EL (cell line): ENCODE results near the gene ODAD2.
"Not testable (repeated sequence)": the region's sequence is repeated elsewhere in the genome, so short reads cannot be mapped to it uniquely, and the experiment has no call there.

Experiments
- DNase-seq: peaks from one replicate; pipeline ENCODE4 v3.0.0-alpha.2; 2016

Gene ODAD2, protein sequence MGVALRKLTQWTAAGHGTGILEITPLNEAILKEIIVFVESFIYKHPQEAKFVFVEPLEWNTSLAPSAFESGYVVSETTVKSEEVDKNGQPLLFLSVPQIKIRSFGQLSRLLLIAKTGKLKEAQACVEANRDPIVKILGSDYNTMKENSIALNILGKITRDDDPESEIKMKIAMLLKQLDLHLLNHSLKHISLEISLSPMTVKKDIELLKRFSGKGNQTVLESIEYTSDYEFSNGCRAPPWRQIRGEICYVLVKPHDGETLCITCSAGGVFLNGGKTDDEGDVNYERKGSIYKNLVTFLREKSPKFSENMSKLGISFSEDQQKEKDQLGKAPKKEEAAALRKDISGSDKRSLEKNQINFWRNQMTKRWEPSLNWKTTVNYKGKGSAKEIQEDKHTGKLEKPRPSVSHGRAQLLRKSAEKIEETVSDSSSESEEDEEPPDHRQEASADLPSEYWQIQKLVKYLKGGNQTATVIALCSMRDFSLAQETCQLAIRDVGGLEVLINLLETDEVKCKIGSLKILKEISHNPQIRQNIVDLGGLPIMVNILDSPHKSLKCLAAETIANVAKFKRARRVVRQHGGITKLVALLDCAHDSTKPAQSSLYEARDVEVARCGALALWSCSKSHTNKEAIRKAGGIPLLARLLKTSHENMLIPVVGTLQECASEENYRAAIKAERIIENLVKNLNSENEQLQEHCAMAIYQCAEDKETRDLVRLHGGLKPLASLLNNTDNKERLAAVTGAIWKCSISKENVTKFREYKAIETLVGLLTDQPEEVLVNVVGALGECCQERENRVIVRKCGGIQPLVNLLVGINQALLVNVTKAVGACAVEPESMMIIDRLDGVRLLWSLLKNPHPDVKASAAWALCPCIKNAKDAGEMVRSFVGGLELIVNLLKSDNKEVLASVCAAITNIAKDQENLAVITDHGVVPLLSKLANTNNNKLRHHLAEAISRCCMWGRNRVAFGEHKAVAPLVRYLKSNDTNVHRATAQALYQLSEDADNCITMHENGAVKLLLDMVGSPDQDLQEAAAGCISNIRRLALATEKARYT

DNA sequence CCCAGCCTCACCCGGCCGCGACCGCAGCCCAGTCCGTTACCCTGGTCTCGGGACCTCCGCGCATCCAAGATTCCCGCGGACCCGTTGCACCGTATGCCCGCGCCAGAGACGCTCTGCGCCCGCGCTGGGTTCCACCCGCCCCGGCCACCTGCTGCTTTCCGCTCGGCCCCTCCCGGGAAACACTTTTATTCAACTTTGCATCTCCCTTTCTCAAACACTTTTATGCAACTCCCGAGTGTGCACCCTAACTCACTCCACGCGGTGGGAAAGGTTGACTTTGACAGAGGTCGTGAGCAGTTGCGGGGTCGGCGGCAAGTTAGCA lies at the start of gene ODAD2:
ODAD2 (minus strand) TSS at position 126 of the 322 bp plus-strand sequence. CDS start 3,937 bp downstream, outside the sequence.
- DNase-seq = no peak

DNA sequence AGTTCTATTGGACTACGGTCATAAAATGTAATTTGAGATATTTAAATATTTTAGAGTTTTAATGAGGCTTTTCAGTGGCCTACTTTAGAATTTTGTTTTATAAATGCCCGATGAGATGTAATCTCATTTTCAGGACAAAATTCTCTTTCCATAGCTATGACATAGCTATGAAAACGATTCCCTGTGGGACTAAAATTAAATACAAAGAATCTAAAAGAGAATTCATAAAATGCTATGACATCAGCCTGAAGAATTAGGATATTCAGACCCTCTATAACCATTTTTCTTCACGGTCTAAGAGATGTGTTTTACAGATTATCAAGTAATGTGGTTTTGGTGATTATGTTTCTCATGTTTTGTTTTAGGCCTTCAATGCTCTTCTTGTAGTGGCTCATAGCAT lies 48.2 kb upstream of the ODAD2 start:
- DNase-seq = peak; percentile 36

DNA sequence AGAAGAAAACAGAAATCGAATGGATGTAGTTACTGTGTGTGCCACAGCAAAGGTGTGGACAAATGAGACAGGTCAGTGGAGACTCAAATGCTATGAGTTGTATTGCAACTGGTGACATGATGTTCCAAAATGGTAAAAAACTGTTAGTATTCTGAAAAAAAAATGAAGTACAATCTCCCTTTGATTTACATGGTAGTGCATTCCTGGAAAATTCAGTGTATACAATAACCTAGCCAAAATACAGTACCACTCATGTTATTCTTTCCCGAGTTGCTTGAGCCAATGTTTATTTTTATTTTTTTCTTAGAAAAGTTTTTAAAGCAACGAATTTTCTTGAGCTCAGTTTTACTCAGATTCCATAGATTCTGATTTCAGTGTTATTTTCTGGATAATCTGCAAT lies 47.7 kb upstream of the ODAD2 start:
- DNase-seq = no peak

DNA sequence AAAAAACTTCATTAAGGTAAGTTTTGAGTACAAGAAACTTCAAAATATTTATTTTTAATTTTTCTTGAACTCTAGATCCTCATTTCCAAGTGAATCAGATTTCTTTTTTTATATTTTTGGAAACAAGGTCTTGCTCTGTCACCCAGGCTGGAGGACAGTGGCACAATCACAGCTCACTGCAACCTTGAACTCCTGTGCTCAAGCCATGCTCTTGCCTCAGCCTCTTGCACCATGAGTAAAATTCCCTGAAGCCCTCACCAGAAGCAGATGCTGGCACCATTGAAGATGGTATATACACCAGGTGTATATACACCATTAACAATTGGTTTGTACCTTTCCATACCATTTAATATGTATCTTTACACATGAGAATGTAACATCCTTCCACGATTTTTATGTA lies 45.1 kb upstream of the ODAD2 start:
- no peak for DNase-seq

DNA sequence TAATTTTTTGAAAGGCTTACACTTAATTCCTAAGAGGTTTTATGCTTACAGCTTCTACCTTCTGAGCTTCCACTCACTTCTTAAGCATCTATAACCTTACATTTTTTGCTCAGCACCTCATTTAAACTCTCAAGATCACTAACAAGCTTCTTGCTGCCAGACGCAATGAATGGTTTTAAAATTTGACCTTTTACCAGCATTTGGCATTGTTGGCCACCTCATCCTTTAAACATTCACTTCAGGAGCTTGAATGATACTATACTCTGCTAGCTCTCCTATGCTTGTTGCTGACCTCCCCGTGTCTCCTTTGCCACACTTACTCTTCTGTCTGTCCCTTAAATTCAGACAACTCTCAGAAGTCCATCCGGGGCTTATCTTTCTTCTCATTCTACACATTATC lies 37.7 kb upstream of the ODAD2 start:
- peak; percentile 92 for DNase-seq

DNA sequence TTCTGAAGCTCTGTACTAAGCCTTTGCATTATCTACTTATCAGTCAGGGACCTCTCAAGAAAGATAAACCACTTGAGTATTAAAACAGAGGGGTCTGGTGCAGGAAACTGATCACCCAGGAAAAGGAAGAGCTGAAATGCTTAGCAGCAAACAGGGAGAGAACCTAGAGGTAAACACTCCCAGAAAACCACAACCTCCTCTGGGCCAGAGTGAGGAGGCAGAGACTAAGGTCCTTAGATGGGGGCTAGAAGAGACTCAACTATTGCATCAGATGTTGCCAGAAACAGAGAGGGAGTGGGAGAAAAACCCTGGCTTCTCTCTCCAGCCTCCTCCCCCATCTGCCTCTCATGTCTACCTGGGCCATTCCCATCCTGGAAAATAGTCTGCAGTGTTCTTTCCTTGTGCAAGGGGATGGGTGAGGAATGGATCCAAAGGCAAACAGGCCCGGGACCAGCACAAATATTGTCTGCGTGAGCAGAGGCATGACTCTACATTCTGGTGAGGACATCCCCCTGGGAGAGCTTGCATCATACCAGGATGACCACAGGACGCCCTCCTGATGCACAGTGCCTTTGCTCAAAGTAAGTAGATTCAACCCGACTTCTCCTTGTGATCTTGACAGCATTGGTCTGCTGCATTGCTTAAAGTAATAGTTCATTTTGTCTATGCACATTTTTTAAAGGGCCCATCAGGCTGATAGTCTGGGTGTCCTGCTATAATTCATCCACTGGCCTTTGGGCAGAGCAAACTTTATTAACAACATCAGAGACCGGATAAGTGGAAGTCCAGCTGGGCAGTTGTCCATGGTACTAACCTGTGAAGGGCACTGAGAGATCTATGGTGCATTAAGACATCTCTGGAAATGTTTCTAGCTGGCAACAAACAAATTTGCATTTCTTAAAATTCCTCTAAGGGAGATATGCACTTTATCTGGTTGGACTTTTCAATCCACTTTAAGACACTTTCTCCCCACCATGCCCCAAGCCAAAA lies 22.4 kb upstream of the ODAD2 start:
- no peak for DNase-seq

DNA sequence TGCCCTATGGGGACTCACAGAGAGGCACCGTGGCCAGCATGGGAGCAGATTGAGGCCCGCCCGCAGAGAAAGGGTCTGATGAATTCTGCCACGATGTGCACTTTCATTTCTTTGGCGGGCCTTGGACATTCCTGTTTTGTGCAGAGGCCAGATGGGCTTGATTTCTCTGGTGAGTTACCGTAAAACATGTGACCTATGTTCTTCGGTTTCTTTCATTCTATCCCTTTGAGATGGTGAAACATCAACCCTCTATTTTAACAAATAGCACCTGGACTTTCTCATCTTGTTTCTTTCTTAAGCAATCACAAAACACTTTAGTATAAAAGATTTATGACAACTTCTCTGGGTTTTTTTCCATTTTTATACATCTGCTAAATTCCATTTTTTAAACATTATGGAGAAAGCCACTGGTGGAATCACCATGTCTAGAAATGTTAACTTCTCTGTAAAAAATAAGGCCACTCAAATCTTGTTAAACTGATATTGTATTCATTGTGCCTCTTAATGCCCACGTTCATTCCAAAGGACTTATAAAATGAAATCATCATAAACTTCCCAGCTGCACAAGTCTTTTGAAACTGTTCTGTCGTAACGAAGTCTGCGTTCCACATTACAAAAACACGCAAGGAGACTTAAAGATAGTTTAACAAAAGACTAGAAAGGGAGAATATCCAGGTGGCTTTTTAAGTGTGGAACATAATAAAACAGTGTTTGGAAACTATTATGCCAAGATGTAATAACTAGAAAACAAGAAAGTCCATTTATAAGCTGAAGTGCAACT lies 21.4 kb upstream of the ODAD2 start:
- no peak for DNase-seq

DNA sequence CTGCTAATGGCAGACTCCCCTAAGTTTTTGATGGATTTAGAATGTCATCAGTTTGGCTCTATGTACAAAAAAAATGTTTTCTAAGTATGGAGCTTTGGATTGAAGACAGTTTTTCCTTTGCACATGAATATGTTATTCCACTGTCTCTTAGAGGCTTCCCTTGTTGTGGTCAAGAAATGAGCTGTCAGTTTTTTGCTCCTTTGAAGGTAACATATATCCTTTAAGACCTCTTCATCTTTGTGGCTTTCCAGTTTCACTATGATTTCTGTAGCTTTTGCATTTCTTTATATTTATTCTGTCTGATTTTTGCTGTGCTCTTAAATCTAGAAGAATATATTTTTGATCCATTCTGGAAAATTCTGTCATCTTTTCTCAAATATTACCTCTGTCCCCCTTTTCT lies 15.8 kb upstream of the ODAD2 start:
- no peak for DNase-seq

DNA sequence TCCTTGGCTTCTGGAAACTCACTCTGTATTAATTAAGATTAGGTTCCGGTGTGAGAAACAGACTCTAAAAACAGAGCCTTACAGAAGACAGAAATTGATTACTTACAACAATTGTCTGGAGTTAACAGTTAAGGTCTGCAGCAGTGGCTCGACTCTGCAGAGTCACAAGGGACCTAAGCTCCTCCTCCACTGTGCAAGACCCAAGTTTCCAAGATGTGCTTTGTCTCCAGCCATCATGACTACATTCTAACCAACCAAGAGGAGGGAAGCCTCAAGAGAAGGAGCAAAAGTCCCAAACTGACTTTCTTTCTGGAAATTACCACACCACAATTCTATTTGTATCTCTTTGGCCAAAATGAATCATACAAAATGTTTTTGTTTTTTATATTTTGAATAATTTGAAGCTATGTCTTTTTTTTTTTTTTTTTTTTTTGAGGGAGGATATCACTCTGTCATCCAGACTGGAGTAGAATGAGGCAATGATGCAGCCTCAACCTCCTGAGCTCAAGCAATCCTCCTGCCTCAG lies 14.2 kb upstream of the ODAD2 start:
- no peak for DNase-seq

DNA sequence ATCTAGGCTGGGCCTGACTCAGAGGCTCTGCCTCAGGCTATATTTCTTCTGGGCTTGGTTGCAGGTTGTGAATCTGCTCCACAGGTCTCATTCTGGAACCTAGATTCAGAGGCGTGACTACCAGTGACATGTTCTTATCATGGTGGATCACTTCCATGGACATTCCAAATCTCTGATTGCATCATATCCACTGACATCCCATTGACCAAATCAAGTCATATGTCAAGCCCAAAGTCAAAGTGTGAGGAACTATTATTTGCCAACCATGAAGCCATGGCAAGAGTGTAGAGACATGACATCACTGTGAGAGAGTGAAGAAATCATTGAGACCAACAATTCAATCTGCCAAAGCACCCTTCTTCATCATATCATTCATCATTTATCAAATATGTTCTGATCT lies 11.9 kb upstream of the ODAD2 start:
- no peak for DNase-seq

DNA sequence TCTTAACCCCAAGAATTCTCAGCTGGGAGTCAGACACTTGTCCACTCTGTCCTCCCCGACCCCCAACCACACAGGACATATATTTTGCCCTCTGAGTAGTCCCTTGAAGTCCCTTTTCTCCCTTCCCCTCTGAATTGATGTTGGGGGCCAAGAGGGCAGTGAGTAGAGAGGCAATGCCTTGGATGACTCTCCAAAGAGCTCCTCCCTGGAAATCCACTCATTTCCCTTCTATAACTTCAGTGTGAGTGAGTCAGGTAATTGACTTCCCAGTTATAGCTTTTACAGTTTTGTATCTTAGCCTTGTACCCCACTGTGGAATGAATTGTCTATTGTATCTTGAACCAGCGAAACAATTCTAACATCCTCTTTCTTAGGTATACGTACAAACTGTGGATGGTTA lies 9.2 kb upstream of the ODAD2 start:
- DNase-seq = peak; percentile 41

DNA sequence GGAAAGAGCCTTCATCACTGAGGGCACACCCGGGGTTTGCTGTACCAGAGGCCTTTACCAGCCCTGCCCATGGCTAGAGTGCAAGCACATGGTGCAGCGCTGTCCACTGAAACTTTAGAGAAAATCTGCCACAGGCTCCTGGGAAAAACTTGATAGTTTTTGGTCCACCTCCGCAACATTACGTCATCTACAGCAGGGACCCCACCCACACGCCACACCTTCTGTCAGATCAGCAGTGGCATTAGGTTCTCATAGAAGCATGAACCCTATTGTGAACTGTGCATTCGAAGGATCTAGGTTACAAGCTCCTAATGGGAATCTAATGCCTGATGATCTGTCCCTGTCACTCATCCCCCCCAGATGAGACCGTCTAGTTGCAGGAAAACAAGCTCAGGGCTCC lies 2.5 kb upstream of the ODAD2 start:
- DNase-seq = no peak

DNA sequence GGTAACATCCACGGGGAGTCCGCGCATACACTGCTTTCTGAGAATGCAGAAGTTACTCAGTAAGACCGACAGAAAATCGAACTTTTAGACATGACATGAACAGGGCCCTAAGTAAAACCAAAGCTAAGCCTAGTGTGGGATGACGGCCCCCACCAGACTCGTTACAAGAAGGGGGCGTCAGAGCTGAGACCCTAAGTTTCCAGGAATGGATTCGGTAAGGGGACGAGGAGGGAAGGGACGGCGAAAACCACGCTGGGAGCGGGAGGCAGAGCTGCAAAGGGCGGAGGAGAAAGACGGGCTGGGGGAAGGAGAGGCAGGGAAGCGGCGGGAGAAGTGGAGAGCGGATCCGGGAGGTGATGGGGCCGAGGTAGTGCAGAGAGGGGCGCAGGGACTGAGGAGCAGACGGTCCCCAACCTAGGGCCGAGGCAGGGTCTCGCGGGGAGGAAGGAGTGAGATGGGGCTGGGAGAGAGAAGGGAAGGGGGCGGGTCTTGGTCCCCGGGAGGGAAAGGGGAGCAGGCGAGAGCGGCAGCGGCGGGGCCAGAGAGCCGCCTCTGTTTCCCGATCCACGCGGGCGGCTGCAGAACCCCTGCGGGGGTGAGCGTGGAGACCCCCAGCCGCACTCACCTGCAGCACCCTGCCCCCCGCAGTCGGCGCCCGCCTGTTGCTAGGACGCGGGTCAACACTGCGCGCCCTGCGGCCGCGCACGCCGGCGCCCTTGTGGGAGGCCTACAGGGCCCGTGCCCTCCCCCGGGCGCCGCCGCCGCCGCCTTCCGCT lies 513 bp downstream of the ODAD2 start:
- peak; percentile 66 for DNase-seq

DNA sequence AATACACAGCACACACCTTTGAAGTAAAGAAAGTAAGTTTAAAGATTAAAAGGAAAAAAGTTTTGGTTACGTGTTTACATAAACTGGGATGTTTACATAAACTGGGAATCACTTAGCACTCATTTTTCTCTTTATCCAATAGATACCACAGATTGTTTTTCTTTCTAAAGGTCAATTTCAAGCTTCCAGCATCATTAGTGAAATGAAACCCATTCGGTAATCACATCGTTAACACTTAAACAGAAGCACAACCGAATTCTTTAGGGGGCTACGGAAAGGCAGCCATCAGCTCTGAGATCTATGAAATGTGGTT lies 1.1 kb downstream of the ODAD2 start:
- no peak for DNase-seq

DNA sequence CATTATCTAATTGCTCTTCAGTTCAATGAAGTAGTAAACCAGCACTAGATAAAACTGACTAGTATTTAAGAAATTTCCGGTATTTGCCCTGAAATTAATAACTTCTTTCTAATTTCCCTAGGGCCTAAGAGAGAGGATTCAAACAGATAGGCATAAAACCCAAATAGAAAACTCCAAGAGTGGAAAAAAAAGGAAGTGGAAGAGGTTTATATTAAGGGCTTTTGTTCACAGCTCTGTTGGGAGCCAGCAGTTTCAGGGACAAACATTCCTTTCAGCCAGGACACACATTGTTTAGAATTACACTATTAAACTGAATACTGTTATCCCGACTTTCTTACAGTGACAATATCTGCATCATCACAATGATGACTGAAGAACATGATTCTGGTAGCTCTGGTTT lies 3.6 kb downstream of the ODAD2 start:
- peak; percentile 61 for DNase-seq

DNA sequence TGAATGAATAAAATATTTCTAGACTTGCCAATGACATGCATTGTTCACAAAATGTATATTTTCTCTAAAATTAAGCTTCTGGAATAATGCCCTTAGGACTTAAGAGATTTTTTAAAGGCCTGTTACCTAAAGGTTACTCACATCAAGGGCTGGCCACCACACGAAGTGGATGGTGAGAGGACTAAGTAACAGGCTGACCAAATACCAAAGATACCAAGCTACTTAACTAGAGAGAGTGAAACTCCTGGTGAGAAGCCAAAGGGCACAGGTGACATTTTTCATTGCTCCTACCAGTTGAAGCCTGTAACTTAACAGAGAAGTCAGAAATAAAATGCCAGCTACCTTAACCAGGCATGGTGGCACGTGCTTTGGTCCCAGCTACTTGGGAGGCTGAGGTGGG lies 9.5 kb downstream of the ODAD2 start:
- DNase-seq = peak; percentile 13

DNA sequence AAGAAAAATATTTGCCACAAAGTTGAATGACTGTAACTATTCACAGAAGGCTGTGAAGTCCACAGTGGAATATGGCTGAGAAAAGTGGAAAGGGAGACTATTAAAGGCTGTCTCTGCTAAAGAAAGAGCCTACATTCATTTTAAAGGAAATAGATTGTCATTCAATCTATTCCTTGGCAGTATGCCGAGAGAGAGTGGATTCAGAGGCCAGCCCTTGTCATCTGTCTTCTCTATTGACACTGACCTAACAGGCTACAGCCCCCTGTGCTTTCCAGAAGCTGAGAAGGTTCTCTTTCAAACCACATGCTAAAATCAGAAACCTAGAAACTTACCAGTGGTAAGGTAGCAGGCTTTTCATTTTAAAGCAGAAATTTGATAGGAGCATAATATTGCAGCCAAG lies 12.1 kb downstream of the ODAD2 start:
- DNase-seq = no peak

DNA sequence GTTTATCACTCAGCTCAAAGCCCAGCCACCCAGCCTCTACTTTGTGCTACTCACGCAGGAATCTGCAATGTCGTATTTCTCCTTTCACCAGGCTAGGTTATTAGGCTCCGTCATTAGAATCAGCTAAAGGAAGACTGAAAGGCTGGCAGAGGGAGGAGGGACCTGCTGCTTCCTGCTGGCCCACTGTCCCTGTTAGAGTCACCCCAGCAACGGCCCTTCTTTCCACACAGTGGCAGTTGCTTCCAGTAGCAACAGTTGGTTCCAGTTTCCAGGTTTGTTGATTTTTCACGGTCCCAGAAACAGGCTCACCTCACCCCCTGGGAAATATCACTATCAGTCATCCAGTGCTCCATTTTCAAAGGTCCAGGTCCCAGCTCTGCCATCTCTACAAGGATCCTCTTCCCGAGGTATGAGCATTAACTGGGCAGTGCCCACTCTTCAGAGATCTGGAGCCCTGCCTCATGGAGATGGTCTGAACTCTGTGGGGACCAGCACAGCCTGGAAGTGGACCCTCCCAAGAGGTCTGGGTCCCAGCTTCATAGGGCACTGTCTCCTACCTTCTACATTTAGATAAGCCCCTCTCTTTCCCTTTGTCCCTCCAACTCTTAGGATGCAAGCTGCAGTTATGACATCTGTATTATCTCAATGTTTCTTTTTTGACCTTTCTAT lies 15.9 kb downstream of the ODAD2 start:
- no peak for DNase-seq

DNA sequence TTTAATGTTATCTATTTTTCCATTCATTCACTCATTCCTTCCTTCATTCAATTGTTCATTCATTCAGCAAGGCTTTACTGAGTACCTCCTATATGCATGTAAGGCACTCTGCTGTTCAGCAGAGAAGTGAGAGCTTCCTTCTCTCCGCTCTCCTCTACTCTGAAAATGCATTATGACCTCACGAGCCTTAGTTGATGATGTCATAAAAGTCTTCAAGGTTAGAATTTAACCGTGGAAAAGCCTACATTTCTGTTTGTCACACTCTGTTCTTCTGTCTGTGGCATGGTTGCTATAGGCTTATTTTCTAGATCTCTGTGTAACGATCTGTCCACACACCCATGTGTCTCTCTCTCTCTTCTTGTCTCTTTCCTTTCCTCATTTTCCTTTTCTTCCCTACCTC lies 17.1 kb downstream of the ODAD2 start:
- DNase-seq = no peak

DNA sequence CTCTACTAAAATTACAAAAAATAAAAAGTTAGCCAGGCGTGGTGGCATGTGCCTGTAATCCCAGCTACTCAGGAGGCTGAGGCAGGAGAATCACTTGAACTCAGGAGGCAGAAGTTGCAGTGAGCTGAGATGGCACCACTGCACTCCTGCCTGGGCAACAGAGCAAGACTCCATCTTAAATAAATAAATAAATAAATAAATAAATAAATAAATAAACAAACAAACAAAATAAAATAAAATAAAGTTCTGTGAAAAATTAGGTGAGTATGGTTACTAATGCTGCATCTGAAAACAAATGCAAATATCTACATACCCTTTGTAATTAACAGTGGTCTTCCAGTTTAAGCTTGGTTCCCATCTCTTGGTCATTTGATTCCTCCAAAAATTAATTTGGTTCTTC lies 28.1 kb downstream of the ODAD2 start:
- not testable (repeated sequence) for DNase-seq
